CD4-positive, alpha-beta T cell treated with Interferon alpha-2 for 1 hour (primary cell): ENCODE measurements around the gene AP4S1.
A peak's percentile ranks its signal among the peaks of the same experiment; 100 is the strongest.
"Not testable (repeated sequence)": the region's sequence is repeated elsewhere in the genome, so short reads cannot be mapped to it uniquely, and the experiment has no call there.

Experiments
- DNase-seq, 2 donors: peaks; one replicate each; pipeline ENCODE4 v3.0.0-alpha.2; 2020 to 2022

Gene AP4S1

DNA sequence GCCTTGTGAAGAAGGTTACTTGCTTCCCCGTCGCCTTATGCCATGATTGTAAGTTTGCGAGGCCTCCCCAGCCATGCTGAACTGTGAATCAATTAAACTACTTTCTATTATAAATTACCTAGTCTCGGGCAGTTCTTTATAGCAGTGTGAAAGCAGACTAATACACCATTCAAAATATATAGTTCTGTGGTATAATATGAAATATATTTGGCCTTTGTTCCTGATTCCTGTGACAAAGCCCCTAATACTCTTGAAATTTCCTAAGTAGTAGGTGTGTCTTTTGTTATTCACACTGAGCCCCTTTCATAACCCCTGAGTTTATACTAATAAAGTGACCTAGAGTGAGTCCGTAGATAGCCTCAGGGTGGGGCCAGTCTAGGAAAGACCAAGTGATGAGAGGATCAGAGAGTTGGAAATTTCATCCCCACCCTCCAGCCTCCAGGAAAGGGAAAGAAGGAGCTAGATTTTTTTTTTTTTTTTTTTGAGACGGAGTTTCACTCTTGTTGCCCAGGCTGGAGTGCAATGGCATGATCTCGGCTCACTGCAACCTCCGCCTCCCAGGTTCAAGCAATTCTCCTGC lies 20.1 kb downstream of the AP4S1 start:
- no peak for DNase-seq

DNA sequence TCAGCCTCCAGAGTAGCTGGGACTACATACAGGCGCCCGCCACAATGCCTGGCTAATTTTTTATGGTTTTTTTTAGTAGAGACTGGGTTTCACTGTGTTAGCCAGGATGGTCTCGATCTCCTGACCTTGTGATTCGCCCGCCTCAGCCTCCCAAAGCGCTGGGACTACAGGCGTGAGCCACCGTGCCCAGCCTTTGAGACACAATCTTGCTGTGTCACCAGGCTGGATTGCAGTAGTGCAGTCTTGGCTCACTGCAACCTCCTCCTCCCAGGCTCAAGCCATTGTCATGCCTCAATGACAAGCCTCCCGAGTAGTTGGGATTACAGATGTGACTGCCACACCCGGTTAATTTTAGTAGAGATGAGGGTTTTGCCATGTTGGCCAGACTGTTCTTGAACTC lies 22.1 kb downstream of the AP4S1 start:
- no peak for DNase-seq

DNA sequence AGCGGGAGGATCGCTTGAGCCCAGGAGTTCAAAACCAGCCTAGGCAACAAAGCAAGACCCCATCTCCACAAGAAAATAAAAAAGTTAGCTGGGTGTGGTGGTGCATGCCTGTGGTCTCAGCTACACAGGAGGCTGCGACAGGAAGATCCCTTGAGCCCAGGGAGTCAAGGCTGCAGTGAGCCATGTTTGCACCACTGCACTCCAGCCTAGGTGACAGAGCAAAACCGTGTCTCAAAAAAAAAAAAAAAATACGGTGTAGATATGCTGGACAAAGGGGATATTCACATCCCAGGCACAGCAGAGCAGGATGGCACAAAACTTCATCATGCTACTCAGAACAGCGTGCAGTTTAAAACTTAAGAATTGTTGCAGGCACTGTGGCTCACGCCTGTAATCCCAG lies 25.6 kb downstream of the AP4S1 start:
- DNase-seq: no peak

DNA sequence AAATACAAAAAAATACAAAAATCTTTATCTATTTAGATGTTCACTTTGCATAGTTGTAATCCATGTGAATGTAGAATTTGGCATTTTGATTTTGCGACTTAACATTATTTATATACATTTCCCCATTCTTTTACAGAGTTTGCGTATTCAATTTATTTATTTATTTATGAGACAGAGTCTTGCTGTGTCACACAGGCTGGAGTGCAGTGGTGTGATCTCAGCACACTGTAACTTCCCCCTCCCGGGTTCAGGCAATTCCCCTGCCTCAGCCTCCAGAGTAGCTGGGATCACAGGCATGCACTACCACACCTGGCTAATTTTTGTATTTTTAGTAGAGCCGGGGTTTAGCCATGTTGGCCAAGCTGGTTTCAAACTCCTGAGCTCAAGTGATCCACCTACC lies 26.1 kb downstream of the AP4S1 start:
- DNase-seq: no peak

DNA sequence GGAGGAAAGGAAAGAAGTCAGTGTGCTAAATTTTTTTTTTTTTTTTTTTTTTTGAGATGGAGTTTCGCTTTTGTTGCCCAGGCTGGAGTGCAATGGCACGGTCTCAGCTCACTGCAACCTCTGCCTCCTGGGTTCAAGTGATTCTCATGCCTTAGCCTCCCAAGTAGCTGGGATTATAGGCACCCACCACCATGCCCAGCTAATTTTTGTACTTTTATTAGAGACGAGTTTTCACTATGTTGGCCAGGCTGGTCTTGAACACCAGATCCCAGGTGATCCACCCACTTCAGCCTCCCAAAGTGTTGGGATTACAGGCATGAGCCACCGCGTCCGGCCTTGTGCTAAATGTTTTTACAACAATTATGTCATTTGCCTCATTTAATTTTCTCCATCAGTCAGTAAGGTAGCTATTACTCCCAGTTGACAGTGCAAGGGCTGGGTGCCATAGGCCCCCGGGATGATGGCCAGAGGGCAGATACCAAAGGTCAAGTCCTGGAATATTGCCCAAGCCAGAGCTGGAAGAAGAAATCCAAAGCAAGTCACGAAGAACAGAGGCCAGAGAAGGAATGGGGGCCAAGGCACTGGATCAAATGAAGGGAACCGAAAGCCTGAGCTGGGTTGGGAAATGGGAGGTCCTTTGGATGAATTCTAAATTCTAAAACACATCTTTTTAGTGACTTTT lies 27.6 kb downstream of the AP4S1 start:
- DNase-seq: not testable (repeated sequence)

DNA sequence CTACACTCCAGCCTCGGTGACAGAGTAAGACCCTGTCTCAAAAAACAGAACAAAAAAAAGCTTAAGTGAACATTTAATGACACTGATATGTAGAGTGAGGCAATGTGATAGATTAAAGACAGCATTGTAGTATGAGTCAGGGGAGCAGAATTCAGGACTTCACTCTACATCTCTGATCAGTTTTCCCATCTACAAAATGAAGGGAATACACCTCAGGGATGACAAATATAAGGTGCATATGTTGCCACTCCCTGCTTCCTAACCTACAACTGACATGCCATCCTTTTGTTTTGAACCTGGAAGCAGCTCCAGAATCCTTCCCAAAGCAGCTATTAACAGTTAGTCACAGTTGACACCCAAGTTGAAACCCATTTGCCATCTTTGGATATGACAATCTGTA lies 31.6 kb downstream of the AP4S1 start:
- DNase-seq: no peak

DNA sequence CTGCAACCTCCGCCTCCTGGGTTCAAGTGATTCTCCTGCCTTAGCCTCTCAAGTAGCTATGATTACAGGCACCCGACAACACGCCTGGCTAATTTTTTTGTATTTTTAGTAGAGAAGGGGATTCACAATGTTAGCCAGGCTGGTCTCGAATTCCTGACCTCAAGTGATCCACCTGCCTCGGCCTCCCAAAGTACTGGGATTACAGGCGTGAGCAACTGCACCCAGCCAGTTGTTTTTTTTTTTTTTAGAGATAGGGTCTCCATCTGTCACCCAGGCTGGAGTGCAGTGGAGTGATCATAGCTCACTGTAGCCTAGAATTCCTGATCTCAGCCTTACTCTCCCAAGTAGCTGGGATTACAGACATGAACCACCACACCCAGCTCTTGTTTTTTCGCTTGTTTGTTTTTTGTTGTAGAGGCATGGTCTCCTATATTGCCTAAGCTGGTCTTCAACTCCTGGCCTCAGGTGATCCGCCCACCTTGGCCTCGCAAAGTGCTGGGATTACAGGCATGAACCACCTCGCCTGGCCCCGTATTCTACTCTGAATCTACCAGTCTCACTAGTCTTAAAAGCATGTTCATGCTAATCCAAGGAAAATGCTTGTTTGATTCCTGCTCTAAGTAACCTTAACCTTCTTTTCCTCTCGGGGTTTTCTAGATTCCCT lies 32.4 kb downstream of the AP4S1 start:
- no peak for DNase-seq

DNA sequence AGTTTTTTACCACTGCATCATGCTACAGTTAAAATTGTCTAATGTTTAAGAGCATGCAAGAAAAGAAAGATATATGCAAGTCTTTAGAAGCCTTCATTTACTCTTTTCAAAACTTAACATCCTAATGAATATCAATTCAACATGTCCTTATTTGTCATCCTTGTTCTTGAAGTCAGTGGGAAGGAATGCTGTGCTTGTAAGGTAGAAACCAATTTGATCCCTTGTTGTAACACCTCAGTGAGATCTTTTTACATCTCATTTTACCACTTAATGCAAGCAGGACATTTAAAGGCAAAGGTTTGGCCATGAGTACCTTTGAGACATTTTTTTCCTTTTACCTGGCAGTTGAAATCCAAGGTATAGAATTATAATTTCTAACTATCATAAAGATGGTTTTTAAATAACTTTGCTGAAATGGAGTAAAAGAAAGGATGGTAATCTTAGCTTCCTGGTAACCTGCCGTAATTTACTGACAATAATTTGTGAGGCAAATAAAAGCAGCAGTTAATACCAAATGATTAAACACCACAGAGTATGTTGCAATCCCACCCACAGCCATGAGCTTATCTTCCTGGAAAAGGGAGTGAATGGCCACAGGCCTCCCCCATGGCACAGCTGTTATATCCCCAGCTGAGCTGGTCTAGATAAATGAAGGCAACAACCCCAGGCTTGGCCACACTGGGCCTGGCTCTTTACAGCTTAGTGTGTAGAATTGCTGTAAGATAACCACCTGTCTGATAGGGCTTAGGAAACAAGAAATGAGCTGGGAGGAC lies 33.9 kb downstream of the AP4S1 start:
- no peak for DNase-seq

DNA sequence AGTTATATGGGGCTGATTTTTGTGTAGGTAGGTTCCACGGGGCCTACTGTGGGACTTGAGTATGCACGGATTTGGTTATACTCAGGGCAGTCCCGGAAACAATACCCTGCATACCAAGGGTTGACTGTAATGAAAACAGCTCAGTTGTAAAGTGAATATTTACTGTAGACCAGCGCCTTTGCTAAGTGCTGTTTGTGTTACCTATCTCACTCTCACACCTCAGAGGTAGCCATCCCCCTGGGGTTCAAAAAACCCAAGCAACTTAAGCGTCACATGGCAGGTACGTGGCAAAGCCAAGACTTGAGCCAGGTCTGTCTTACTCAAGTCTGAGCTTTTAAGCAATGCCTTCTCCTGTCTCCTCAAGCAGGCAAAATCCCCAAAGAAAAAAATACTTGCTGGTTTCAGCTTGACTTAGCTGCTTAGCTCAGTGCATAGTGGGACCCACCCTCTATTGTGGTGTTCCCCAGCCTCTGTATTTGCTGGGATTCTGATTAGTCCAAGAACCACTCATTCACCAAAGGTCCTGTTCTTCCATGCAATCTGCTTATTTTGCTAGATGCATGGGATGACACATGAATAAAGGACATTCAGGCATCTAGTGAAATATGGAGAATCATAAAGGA lies 34.9 kb downstream of the AP4S1 start:
- DNase-seq: no peak

DNA sequence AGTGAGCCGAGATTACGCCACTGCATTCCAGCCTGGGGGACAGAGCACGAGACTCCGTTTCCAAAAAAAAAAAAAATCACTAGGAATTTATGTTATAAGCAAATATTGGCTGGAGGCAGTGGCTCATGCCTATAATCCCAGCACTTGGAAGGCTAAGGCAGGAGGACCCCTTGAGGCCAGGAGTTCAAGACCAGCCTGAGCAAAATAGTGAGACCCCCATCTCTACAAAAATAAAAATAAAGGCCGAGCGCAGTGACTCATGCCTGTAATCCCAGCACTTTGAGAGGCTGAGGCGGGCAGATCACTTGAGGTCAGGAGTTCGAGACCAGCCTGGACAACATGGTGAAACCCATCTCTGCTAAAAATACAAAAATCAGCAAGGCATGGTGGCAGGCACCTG lies 37.5 kb downstream of the AP4S1 start:
- not testable (repeated sequence) for DNase-seq

DNA sequence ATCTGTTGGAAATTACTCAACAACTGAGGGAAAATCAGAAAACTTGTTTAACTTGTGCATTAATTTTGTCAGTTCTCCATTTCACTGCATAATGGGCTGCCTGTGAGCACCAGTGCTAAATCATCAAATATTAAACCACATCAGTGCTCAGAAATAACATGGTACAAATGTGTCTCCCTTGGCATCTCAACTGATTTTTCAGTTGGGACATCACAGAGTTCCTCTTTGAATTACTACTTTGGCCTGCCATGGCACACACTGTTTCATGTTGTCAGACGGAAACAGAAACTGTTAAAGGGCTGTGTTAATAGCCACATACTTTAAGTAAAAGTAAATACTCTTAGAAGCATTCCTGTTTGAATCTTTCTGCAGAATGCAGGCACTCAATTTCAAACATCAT lies 42.8 kb downstream of the AP4S1 start:
- no peak for DNase-seq

DNA sequence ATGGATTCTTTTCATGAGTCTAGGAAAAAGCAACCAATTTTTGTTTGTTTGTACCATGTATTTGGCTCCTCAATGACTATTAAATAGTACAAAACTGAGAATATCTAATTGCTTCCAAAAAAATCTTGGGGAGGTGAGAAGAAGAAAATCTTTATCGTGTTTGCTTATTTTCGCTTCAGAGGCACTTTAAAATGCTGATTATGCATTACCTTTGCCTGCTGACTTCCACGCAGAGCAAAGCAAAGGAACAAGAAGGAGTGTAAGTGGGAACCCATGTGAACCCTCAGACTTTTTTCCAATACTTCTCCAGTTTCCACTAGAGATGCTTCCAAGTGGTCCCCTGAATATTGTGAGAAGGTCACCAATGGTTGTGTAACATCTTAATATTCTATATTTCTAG lies 43.9 kb downstream of the AP4S1 start:
- DNase-seq: no peak

DNA sequence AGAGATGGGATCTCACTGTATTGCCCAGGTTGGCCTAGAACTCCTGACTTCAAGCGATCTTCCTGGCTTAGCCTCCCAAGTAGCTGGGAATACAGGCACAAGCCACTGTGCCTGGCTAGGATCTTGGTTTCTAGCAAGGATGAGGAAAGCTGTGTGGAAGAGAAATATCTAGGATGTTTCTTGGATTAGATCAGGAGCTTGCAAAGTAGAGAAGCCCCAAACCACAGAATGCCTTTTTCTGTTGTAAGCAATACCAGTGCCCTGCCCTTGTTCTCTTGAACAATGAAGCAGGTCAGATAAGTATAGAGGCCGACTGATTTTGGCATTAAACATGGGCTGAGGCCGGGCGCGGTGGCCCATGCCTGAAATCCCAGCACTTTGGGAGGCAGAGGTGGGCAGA lies 45.0 kb downstream of the AP4S1 start:
- no peak for DNase-seq

DNA sequence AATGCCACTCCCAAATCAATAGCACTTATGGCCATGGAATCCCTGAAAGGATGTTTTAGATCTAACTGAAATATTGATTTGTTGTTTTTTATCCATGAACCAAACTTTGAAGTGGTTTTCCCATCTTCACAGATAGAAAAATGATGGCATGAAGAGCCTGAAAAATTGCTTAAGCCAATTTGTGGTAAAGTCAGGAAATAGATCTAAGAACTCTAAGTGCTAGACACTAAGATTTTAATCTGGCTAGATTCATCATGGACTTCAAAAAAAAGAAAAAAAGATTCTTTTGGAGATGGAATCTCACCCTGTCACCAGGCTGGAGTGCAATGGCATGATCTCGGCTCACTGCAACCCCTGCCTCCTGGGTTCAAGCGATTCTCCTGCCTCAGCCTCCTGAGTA lies 45.7 kb downstream of the AP4S1 start:
- DNase-seq: no peak

DNA sequence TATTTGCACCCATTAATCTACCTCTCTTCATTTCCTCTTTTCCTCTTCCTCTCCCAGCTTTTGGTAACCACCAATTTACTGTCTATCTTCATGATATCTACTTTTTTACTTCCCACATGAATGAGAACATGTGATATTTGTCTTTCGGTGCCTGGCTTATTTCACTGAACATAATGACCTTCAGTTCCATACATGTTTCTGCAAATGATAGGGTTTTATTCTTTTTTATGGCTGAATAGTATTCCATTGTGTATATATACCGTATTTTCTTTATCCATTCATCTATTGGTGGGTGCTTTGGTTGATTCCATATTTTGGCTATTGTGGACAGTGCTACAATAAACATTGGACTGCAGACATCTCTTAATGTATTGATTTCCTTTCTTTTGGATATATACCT lies 49.7 kb downstream of the AP4S1 start:
- no peak for DNase-seq

DNA sequence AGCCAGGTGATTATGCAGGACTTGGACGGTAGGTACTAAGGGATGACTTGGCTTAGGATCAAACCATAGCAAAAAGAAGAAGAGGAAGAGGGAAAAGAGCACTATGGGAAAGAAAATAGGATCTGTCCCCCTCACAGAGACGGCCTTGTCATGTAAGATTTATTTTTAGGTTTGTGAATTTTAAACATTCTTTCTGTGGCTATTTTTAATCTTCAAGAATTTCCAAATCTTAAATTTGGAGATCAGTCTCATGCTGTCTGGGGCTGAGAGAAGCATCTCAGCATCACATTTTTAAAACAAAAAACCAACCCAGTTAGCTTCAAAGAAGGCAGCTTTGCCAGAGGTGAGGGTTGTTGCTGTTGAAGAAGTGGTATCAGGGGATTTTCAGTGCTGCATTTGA lies 53.3 kb downstream of the AP4S1 start:
- DNase-seq: no peak

DNA sequence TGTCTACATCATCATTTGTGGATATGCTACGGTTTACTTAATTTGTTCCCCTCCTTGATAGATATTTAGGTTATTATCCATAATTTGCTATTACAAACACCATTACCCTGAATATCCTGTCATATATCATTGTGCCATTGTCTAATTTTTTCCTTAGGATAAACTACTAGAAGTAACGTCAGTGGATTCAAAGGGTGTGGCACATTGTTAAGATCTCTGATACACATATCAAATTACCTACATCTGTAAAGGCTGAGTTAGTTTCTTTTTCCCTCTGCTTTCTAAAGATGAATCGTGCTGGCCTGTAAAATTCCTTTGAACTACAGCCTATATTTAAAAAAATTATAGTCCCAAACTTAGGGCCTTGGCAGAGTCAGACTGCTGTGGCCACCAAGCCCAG lies 54.6 kb downstream of the AP4S1 start:
- no peak for DNase-seq

DNA sequence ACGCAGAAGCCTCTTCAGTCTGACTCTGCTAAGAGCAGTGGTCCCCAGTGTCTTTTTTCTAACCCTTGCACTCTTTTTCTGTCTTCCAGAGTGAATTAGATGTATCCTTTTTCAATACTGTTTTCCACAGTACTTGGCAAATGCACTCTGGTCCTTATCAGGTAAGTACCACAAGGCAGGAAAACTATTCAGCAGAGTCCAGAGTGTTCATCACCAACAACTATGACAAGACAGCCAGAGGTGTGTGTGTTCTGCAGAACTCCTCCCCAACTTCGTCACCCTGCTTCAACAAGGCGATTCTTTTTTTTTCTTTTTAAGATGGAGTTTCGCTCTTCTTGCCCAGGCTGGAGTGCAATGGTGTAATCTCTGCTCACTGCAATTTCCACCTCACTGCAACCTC lies 55.0 kb downstream of the AP4S1 start:
- DNase-seq: no peak

DNA sequence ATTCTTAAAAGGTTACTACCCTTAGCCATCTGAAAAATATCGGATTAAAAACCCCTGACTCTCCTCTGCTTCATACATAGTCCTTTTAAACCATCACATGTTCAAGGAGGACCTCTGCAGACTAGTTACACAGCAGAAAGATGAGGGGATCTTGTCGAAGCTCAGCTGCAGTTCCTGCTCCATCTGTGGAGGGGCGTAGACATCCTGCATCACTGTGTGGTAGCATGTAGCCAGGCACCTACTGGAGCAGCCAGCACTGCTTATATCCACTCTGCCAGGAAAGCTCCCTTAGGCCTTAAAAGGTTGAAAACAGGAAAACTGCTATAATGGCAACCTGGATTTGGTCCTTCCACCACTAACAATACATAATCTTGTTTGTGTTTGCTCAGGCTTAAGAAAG lies 58.3 kb downstream of the AP4S1 start:
- no peak for DNase-seq

DNA sequence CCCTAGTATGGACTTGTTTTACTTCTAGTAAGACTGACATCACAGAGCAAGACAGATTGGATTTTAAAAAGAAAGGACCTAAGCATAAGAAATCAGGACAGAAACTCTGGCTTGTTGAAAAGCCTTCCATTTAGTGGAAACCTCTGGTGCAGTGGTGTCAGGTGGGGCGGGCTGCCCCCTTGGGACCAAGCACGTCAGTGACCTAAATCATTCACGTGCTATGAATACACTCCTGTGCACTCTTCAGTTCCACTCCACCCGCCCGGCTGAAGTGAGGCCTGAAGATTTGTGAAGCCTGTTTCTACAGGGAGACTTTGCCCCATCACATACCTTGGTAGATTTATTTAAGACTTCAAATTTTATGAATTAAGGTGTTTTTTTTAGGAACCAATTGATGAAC lies 58.9 kb downstream of the AP4S1 start:
- DNase-seq: peak in 1 of 2 donors; percentile 8

DNA sequence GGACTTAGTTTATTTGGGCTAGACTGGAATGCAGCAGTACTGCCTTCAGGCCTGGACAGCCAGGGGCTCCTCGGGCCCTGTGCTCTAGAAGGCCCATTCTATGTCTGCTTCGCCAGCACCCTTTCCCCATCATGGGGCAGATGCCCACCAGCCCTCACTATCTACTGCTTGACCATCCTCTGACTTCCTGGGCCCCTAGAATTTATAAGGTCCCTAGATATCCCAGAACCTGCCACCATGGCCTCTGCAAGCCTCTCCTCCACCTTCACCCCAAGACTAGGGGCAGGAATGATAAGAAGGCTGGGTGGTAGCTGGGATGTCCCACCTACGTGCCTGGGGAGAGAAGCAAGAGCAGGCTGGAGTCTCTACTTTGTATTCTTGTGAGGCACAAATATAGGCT lies 59.6 kb downstream of the AP4S1 start:
- no peak for DNase-seq

DNA sequence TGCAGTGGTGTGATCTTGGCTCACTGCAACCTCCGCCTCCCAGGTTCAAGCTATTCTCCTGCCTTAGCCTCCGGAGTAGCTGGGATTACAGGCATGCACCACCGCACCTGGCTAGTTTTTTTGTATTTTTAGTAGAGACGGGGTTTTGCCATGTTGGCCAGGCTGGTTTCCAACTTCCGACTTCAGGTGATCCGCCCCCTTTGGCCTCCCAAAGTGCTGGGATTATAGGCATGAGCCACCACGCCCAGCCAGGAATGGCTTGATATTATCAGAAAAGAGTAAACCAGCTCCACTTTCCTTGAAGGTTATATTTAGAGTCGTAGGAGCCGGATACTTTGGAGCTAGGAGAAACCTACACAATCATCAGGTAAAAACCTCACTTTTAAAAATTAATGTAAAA lies 61.0 kb downstream of the AP4S1 start:
- DNase-seq: not testable (repeated sequence)
